HG03196 (cell line): Measurements from ENCODE around the gene COBL.

ENCODE experiments used
- ATAC-seq: cut with Tn5 transposase; IDR thresholded peaks from one replicate; pipeline ENCODE4 v1.9.1; 2021; ENCODE audit not compliant: unreplicated experiment

COBL gene

GRCh38 chr7:51278797-51279196 lies 37.8 kb downstream of the COBL start:
- no peak for ATAC-seq

- no peak for ATAC-seq
These were observed 39.6 kb downstream of the COBL start for GRCh38 chr7:51276967-51277366.

- ATAC-seq = no peak
These were observed 40.5 kb downstream of the COBL start for GRCh38 chr7:51276091-51276605.

GRCh38 chr7:51275532-51275931 lies 41.1 kb downstream of the COBL start:
- ATAC-seq = no peak

- ATAC-seq = no peak
These were observed 41.7 kb downstream of the COBL start for GRCh38 chr7:51274955-51275354.

- ATAC-seq = no peak
These were observed 42.6 kb downstream of the COBL start for GRCh38 chr7:51274001-51274400.

GRCh38 chr7:51273360-51273759 lies 43.2 kb downstream of the COBL start:
- ATAC-seq = no peak

- no peak for ATAC-seq
These were observed 45.6 kb downstream of the COBL start for GRCh38 chr7:51270965-51271364.

GRCh38 chr7:51269911-51270310 lies 46.7 kb downstream of the COBL start:
- no peak for ATAC-seq

GRCh38 chr7:51269321-51269720 lies 47.3 kb downstream of the COBL start:
- ATAC-seq = no peak

GRCh38 chr7:51268859-51269258 lies 47.8 kb downstream of the COBL start:
- no peak for ATAC-seq

GRCh38 chr7:51267169-51267568 lies 49.4 kb downstream of the COBL start:
- no peak for ATAC-seq

- ATAC-seq = no peak
These were observed 51.3 kb downstream of the COBL start for GRCh38 chr7:51265066-51265907.

- no peak for ATAC-seq
These were observed 52.8 kb downstream of the COBL start for GRCh38 chr7:51263631-51264484.

GRCh38 chr7:51262796-51263531 lies 53.6 kb downstream of the COBL start:
- no peak for ATAC-seq

- ATAC-seq = no peak
These were observed 54.4 kb downstream of the COBL start for GRCh38 chr7:51261950-51262795.

- ATAC-seq = no peak
These were observed 55.3 kb downstream of the COBL start for GRCh38 chr7:51261117-51261835.

GRCh38 chr7:51260516-51260915 lies 56.1 kb downstream of the COBL start:
- no peak for ATAC-seq

GRCh38 chr7:51259766-51260165 lies 56.8 kb downstream of the COBL start:
- no peak for ATAC-seq

- ATAC-seq = no peak
These were observed 59.7 kb downstream of the COBL start for GRCh38 chr7:51256916-51257315.
